Keratinocyte (primary cell): ENCODE data around the gene SLC25A12. TPM values are rescaled to one million over a fixed set of nuclear protein-coding genes. Genes with fewer than 3 reads are reported as not detected.

Experiments
- DNase-seq: peaks from one replicate; pipeline ENCODE4 v3.0.0-alpha.2; 2011; ENCODE audit warnings: low read depth, missing footprints, low spot score
- FAIRE-seq: peaks from 2 replicates; lab custom pipeline; 2011; peaks lifted over from hg19 to GRCh38; lab: Jason Lieb, UNC
- H2AFZ ChIP-seq: 2 replicates; pipeline ENCODE4 v1.6.0; 2012; ENCODE audit warnings: low read length, control low read depth, inconsistent platforms; ENCODE audit not compliant: control insufficient read depth
- H3K27ac ChIP-seq: 2 replicates; pipeline ENCODE4 v1.5.1; 2011; ENCODE audit warnings: low read length; ENCODE audit not compliant: control insufficient read depth, insufficient read depth
- H3K27me3 ChIP-seq: 3 replicates; pipeline ENCODE4 v1.6.0; 2011; ENCODE audit warnings: low read length; ENCODE audit not compliant: control insufficient read depth, insufficient read depth; ENCODE audit errors: extremely low read depth
- H3K36me3 ChIP-seq, 2 experiments: 2 replicates in 1 of 2; 3 replicates in 1 of 2; pipeline ENCODE4 v1.5.1; 2011; ENCODE audit warnings: low read length in 2 of 2, mild to moderate bottlenecking in 1 of 2; ENCODE audit not compliant: control insufficient read depth in 2 of 2, insufficient read depth in 2 of 2; ENCODE audit errors: extremely low read depth in 1 of 2
- H3K4me1 ChIP-seq: 3 replicates; pipeline ENCODE4 v1.5.1; 2011; ENCODE audit warnings: low read length; ENCODE audit not compliant: control insufficient read depth, insufficient read depth; ENCODE audit errors: extremely low read depth
- H3K4me2 ChIP-seq: 3 replicates; pipeline ENCODE4 v1.6.0; 2011; ENCODE audit warnings: low read depth, low read length; ENCODE audit not compliant: control insufficient read depth, insufficient read depth; ENCODE audit errors: extremely low read depth
- H3K4me3 ChIP-seq, 3 experiments: fragments of 200-600 bp in 1 of 3; sonication (generic) in 1 of 3; 2 replicates in 2 of 3; 3 replicates in 1 of 3; pipeline ENCODE4 v1.5.1; 2011 to 2016; ENCODE audit warnings: low read length in 3 of 3, mild to moderate bottlenecking in 3 of 3, control low read depth in 2 of 3, inconsistent platforms in 1 of 3, low read depth in 1 of 3, mixed read lengths in 1 of 3, mixed run types in 1 of 3, moderate library complexity in 1 of 3; ENCODE audit not compliant: control insufficient read depth in 2 of 3, insufficient read depth in 2 of 3; ENCODE audit errors: extremely low read depth in 1 of 3
- H3K79me2 ChIP-seq: 2 replicates; pipeline ENCODE4 v1.6.0; 2012; ENCODE audit warnings: low read length; ENCODE audit not compliant: control insufficient read depth, insufficient read depth
- H3K9ac ChIP-seq: 3 replicates; pipeline ENCODE4 v1.6.0; 2011; ENCODE audit warnings: low read length; ENCODE audit not compliant: control insufficient read depth, insufficient read depth; ENCODE audit errors: extremely low read depth
- H3K9me1 ChIP-seq: 3 replicates; pipeline ENCODE4 v1.6.0; 2011; ENCODE audit warnings: low read length; ENCODE audit not compliant: control insufficient read depth, insufficient read depth; ENCODE audit errors: extremely low read depth
- H3K9me3 ChIP-seq: 2 replicates; pipeline ENCODE4 v1.5.1; 2012; ENCODE audit warnings: low read depth, low read length; ENCODE audit not compliant: control insufficient read depth
- H4K20me1 ChIP-seq: 3 replicates; pipeline ENCODE4 v1.6.0; 2011; ENCODE audit warnings: low read length; ENCODE audit not compliant: control insufficient read depth, insufficient read depth; ENCODE audit errors: extremely low read depth
- CTCF ChIP-seq, 3 experiments: IDR thresholded peaks in 1 of 3; conservative IDR thresholded peaks in 1 of 3; optimal IDR thresholded peaks in 1 of 3; 2 replicates in 2 of 3; 3 replicates in 1 of 3; pipeline versions ENCODE3 to v1.5.1; 2011; ENCODE audit warnings: low read length in 3 of 3, mild to moderate bottlenecking in 3 of 3, moderate library complexity in 2 of 3, control low read depth in 1 of 3, inconsistent platforms in 1 of 3; ENCODE audit not compliant: insufficient read depth in 2 of 3; ENCODE audit errors: extremely low read depth in 1 of 3
- EZH2 ChIP-seq: IDR thresholded peaks from one replicate; pipeline ENCODE4 v1.6.1; 2012; ENCODE audit warnings: inconsistent platforms, mild to moderate bottlenecking, low read length, moderate library complexity
- dilution Hi-C: fragments of 300-500 bp; cut with MboI; formaldehyde crosslinking; loops from one replicate; pipeline ENCODE4 v1.7.0; 2020; ENCODE audit warnings: low sequenced_read_pairs; ENCODE audit not compliant: extremely low pct_ligation_motif_present
- polyA plus RNA-seq, 5 experiments: library from polyadenylated mRNA; depleted of rRNA in 3 of 5; stranded (reverse) in 3 of 5; stranded (forward) in 1 of 5; unstranded in 1 of 5; fragments of >200 nt; gene quantifications; 1 replicate in 1 of 5; 2 replicates in 3 of 5; 3 replicates in 1 of 5; pipeline versions ENCODE4 v1.2.1 to v1.2.3, GENCODE V29; 2011 to 2012; ENCODE audit warnings: missing spikeins in 2 of 5, low read depth in 1 of 5, low replicate concordance in 1 of 5

The SLC25A12 gene
- polyA plus RNA-seq, 1 donor (not counting 4 experiments of a cell fraction or from before 2014, with no cell fraction given): 27.7 TPM

DNA sequence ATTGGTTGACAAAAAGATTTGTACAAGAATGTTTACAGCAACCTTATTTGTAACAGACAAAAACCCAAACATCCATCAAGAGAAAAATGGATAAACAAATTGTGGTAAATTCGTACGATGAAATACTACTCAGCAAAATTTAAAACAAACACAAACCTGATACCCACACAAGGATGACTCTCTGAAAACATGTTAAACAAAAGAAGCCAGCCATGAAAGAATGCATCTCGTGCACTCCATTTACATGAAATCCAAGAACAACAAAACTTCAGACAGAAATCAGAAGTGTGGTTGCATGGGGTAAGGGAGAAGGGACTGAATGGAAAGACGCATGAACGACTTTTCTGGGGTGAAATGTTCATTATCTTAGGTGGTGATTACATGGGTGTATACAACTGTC is 93.4 kb downstream of the SLC25A12 start:
- no peak overlapping the region for H3K9ac ChIP-seq
- H3K9me3 ChIP-seq: no peaks in the 10 kb centered on the region
- H3K4me1 ChIP-seq: peaks cover 12% of the 10 kb centered on the region
- H3K9me1 ChIP-seq: no peaks in the 10 kb centered on the region
- FAIRE-seq (no peak), DNase-seq (no peak)
- H3K4me3 ChIP-seq: no peak overlapping the region
- no peaks in the 10 kb centered on the region for H3K79me2 ChIP-seq
- H3K36me3 ChIP-seq: peaks cover 0 to 1% of the 10 kb centered on the region in 2 experiments
- TF ChIP-seq EZH2 (no peak), CTCF (optimal IDR thresholded peaks at IDR 0.05 in 1 of 3, IDR thresholded peaks at IDR 0.05 in 1 of 3, conservative IDR thresholded peaks at IDR 0.05 in 1 of 3; ENCODE audit: extremely low read depth in 1 of 3, insufficient read depth in 2 of 3, low read length in 3 of 3) (no peak)
- H3K27ac ChIP-seq: no peak overlapping the region
- H3K4me2 ChIP-seq: no peak overlapping the region
- no peaks in the 10 kb centered on the region for H4K20me1 ChIP-seq
- no peaks in the 10 kb centered on the region for H3K27me3 ChIP-seq
- dilution Hi-C loops: no loop called here
- no peak overlapping the region for H2AFZ ChIP-seq

- Histone ChIP-seq H3K27me3 (no peaks in the 10 kb centered on the region), H3K9ac (no peak overlapping the region), H3K36me3 (peaks cover 0 to 3% of the 10 kb centered on the region in 2 experiments), H3K9me3 (no peaks in the 10 kb centered on the region), H3K27ac (peak overlapping the region; percentile 11), H3K79me2 (no peaks in the 10 kb centered on the region), H2AFZ (no peak overlapping the region), H4K20me1 (no peaks in the 10 kb centered on the region), H3K9me1 (no peaks in the 10 kb centered on the region), H3K4me1 (peaks cover 12% of the 10 kb centered on the region), H3K4me2 (peak overlapping the region; percentile 29), H3K4me3 (no peak overlapping the region)
- FAIRE-seq (peak; percentile 46), DNase-seq (no peak)
- TF ChIP-seq CTCF (optimal IDR thresholded peaks at IDR 0.05 in 1 of 3, IDR thresholded peaks at IDR 0.05 in 1 of 3, conservative IDR thresholded peaks at IDR 0.05 in 1 of 3; ENCODE audit: extremely low read depth in 1 of 3, insufficient read depth in 2 of 3, low read length in 3 of 3): no peak
- no peak for TF ChIP-seq EZH2
- dilution Hi-C loops: no loop called here
Observed at GRCh38 chr2:171798156-171798820, 95.8 kb downstream of the SLC25A12 start.
